Erythroblast (primary cell): ENCODE data around the gene DNMT3B.
A peak's percentile ranks its signal among the peaks of the same experiment; 100 is the strongest.
"Not testable (repeated sequence)": the region's sequence is repeated elsewhere in the genome, so short reads cannot be mapped to it uniquely, and the experiment has no call there.

ENCODE experiments used
- DNase-seq, 2 experiments: peaks; one replicate each; lab custom pipeline; 2025; lab: John Stamatoyannopoulos, UW
- GATA1 ChIP-seq: IDR thresholded peaks from 2 replicates; pipeline ENCODE4 v1.6.1; 2011; ENCODE audit warnings: low read depth, mild to moderate bottlenecking, control low read depth, low read length, moderate library complexity
- POLR2A ChIP-seq: IDR thresholded peaks from 2 replicates; pipeline ENCODE4 v1.6.1; 2011; ENCODE audit warnings: mild to moderate bottlenecking, low read length

The DNMT3B gene

DNA sequence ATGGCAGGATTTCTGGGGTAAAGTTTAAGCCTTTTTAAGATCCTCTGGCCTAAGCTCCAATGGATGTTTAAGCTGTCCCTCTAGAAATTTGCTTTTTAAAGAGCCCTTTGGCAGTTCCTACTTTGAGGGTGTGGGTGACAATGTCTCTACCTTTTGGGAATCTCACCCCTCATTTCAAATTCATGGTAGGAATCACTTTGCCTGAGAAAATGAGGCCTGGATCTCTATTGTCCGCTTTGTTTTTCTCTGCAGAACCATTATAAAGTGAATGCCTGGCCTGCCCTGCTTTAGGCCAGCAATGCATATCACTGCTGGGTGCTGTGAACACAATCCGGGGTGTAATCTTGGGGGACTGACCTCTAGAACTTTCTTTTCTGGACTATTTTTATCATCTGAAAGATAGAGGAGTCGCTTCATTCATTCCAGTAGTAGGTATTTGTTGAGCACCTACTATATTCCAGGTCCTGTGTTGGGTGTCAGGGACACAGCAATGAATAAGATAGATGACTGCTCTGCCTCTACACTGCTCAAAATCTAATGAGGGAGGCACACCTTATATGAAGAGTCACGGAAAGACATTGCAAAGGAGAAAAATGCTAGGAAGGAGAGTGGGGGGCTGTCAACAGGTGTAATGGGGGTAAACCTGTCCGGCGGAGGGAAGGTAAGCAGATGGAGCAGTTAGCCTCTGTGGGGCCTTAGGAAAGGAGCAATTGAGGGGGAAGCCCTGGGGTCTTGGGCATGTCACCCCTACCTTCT is 10.3 kb upstream of the DNMT3B start:
- DNase-seq = no peak
- no peak for TF ChIP-seq GATA1
- no peak for TF ChIP-seq POLR2A

DNA sequence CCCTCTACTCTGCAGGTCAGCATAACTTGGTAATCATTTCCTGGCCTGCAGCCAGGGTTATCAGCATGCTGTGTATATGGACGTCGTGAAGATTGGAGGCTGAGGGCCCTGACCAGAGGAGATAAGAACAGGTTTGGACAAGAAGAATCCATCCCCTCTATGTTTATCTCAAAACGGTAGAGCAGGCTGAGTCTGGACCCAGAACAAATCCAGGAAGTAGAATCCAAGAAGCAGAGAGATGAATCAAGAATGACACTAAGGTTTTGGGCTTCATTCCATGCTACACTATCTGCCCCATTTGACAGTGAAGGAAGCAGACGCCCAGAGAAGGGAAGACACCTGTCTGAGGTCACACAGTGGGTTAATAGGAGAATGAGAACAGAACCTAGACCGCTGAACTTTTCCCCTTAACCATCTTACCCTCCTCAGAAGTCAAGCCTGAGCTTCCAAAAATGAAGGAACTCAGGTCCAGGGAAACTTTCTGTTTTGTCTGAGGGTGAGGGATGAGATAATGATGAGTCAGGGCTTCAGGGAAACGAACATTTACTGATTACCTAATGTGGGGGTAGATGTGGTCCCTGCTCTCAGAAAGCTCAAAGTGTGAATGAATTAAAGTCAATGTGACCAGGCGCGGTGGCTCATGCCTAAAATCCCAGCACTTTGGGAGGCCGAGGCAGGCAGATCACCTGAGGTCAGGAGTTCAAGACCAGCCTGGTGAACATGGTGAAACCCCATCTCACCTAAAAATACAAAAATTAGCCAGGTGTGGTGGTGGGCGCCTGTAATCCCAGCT is 9.5 kb upstream of the DNMT3B start:
- peak; percentile 74 to 92 for DNase-seq
- no peak for TF ChIP-seq POLR2A
- TF ChIP-seq GATA1 = peak; percentile 17

DNA sequence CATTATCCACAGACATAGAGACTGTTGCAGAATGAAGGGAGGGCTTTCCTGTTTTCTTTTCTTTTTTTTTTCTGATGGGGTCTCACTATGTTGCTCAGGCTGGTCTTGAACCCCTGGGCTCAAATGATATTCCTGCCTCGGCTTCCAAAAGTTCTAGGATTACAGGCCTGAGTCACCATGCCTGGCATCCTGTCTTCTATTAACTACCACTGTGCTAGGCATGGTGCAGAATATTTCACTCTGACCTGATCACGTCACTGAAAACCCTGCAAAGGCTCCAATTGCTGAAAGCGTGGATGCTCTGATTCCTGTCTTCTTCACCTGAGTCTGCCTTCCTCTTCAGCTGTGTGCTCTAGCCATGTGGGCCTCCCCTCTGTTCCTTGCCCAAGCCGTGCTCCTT is 8.5 kb upstream of the DNMT3B start:
- TF ChIP-seq POLR2A (no peak), GATA1 (no peak)
- DNase-seq = no peak

DNA sequence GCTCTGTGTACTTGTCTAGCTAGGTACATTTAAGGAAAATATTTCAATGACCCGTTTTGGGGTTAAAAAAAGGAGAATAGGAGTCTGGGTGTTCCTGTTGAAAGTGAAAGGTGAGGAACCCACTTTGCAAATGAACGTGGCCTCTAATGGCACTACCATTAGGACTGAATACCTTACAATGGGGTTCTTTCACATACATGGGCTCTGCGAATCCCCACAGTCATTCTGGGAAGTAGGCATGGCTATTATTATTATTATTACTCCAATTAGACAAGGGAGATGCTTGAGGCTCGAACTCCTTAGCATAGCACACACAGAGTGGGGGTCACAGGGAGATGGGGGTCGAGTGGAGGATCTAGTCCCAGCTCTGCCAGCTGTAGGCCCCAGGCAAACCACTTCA is 6.0 kb upstream of the DNMT3B start:
- DNase-seq = no peak
- TF ChIP-seq GATA1 = no peak
- no peak for TF ChIP-seq POLR2A

DNA sequence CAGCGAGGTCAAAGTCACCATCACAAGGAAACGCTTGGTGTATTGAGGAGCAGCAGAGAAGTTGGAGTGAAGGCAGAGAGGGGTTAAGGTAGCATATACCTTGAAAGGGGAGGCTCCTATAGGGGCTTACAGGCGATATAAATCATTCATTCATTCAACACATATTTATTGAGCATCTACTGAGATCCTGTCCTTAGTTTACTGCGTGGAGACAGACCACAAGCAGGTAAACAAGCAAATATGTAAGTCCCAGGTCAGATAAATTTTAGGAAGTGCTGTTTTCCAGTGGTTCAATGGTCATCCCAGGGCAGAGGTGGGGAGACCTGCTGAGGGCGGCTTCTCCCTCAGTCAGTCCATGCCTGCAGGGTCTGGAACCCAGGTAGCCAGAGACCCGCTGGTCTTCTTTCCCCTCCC is 761 bp upstream of the DNMT3B start:
- TF ChIP-seq GATA1 (no peak), POLR2A (no peak)
- no peak for DNase-seq

DNA sequence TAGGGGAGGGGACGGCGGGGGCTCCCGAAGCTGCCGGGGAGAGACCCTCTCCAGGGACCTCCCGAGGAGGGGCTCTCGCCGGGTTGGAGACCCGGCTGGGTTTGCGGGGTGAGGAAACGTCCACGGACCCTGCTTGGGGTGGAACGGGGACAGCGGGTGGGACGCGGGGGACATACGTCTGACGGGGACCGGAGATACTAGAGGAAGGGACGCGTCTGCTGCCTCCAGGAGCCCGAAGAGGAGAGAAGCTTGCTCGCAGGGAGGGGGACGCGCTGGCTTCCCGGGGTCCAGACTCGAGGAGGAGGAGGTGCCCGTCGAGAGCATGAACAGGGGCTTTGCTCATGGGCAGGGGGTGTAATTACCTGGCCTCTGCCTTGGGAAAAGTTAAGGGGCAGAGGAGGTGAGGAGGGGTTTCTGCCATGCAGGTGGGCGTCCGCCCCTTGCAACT is 593 bp downstream of the DNMT3B start:
- DNase-seq = peak in 1 of 2 experiments; percentile 38
- TF ChIP-seq GATA1 = no peak
- no peak for TF ChIP-seq POLR2A

DNA sequence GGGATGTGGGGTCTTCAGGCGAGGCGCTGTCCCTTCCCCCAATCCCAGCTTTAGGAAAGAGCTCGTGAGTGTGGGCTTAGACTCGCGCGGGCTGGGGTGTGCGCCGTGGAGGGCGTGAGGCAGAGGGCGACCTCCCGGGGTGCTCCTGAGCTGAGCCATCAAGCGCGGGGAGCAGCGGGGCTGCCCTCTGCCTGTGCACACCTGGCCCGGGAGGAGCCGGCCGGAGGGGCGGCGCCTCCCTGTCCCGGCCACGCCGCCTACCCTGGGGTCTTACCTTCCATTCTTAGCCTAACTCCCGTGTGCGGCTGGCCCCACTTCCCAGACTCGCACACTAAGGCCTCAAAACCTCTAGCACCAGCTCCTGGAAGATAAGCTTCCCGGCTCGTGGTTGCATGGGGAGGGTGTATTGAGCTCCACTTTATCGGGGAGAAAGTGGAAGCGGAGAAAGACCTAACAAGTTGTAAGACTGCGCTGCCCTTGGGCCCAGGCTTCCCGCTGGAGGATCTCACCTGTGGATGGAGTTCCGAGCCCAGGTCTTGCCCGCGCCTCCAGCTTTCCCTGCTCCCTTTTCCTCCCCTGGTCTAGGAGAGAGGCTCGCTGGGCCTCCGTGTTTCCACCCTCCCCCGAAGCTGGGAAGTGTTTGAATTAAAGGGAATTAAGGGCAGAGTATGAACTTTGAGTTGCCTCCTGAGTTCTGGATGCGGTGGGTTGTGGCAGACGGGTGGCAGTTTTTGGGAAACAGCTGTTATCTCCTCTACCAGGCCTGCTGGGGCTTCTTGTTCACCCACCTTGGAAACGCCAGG is 1.2 kb downstream of the DNMT3B start:
- TF ChIP-seq GATA1 = no peak
- no peak for TF ChIP-seq POLR2A
- DNase-seq = peak; percentile 23 to 28

DNA sequence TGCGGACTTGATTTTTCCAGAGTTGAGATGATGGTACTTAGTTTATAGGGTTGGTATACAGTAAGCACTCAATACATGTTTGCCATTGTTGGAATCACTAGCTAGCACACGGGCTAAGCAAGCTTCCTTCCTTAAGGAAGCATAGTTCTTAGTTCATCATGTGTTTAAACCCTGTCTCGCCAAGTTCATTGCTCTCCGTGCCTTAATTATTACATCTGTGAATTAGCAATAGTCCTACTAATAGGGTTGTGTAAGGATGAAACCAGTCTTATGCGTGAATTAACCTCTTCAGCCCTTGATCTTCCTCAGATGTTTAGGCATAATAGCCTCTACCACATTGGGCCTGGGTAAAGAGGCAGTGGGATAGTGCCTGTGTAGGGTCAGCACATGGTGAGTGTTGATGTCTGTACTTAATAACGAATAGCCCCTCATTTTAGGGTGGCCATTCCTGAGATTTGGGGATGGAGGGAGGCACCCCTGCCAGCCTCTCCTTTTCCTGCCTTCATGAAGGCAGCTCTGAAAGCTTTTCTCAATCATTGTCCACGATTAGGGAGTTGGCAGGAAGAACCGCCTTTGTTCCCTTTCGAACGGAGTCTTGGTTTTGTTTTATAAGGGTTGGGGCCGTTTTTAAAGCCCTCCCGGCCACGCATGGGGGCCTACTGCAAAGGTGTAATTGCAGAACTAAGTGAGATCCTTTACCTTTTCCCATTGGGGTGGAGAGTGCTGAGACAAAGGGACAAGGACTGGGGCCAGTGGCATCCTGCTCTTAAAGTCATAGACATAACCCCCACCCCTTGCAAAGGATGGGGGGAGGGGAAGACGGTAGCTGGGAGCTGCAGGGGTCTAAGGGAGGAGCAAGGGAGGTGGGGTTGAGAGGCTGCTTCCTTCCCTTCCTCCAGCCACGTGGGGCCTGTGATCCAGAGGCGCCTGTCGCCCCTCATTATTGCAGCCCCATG is 2.1 kb downstream of the DNMT3B start:
- no peak for TF ChIP-seq POLR2A
- no peak for TF ChIP-seq GATA1

DNA sequence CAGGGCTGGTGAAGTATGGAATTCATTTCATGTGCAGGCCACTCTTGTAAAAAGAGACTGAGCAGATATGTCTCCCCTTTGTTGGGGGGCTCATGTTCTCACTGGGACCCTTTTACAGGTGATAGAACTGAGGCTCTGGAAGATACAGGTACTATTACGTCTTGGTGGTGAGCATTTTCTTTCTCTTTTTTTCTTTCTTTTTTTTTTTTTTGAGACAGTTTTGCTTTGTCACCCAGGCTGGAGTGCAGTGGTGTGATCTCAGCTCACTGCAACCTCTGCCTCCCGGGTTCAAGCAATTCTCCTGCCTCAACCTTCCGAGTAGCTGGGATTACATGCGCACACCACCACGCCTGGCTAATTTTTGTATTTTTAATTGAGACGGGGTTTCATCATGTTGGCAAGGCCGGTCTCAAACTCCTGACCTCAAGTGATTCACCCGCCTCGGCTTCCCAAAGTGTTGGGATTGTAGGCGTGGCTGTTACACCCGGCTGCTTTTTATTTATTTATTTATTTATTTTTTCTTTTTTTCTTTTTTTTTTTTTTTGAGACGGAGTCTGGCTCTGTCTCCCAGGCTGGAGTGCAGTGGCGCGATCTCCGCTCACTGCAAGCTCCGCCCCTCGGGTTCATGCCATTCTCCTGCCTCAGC is 3.2 kb downstream of the DNMT3B start:
- DNase-seq = not testable (repeated sequence)

More for the DNA sequence above, 2.1 kb downstream of the DNMT3B start:
- DNase-seq = no peak

DNA sequence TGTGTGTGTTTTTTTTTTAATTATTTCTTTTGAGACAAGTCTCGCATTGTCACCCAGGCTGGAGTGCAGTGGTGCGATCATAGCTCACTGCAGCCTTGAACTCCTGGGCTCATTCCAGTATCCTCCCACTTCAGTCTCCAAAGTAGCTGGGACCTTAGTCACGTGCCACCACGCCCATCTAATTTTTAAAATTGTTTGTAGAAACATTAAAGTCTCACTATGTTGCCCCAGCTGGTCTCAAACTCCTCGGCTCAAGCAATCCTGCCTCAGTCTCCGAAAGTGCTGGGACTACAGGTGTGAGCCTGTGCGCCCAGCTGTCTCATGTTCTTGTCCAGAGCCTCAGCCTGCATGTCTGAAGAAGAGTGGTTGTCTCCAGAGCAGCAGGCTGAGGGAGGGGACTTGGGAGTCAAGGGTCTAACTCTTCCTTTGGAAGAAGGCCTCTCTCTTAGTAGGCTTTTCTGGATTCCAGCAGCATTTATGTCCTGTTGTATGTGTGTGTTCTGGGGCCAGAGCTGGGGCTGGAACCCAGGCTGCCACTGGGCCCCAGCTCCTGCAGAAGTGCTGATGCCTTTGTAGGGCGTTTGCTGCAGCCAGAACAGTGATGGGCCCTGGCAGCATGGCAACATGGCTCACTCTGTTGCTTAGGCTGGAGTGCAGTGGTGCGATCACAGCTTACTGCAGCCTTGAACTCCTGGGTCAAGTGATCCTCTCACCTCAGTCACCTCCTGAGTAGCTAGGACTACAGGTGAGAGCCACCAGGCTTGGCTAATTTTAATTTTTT is 5.4 kb downstream of the DNMT3B start:
- no peak for TF ChIP-seq POLR2A
- TF ChIP-seq GATA1 = no peak
- DNase-seq = no peak

DNA sequence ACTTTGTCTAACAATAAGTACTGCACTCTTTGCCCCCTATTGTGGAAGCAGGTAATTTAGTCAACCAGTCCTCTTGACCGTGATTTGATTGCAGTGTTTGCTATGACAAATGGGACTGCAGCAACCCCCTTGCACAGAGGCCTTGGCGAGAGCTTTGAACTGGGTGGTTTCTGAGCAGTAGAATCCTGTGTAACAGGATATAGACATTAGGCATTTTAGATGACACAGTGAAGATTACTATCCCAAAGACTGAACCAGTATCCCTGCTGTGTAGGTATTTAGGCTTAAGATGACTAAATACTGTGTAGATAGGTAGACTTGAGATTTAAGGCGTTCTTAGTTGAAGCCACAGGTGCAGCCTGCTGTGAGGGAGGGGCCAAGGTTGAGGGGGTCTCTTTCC is 9.9 kb downstream of the DNMT3B start:
- TF ChIP-seq POLR2A (no peak), GATA1 (no peak)
- no peak for DNase-seq
